IMR-90 (cell line): Measurements from ENCODE around the gene LBH. TPM values are rescaled to one million over a fixed set of nuclear protein-coding genes. Genes with fewer than 3 reads are reported as not detected.

Source experiments
- ATAC-seq: fragments of 200-7000 bp; cut with Tn5 transposase; 2 replicates; pipeline ENCODE4 v1.9.1; 2020; ENCODE audit warnings: low read depth, mild to moderate bottlenecking, moderate library complexity
- BruUV-seq: library from RNA; stranded (reverse); fragments of 400-500 nt; replicated peaks from 2 replicates; lab custom pipeline; 2021; lab: Mats Ljungman, UMichigan
- CTCF ChIA-PET: fragments of 300-600 bp; formaldehyde crosslinking; extraction: SDS; loops from one replicate; lab custom pipeline; 2021; ENCODE audit warnings: antibody characterized with exemption; lab: Yijun Ruan, JAX
- POLR2A ChIA-PET: fragments of 300-600 bp; sonication (Branson Sonifier 250); formaldehyde crosslinking; loops from one replicate; lab custom pipeline; 2022; ENCODE audit warnings: antibody characterized with exemption; ENCODE audit not compliant: unreplicated experiment; lab: Charles Lee
- DNase-seq: peaks from one replicate; pipeline ENCODE4 v3.0.0; 2013
- H2AFZ ChIP-seq: replicated peaks from 2 replicates; pipeline ENCODE3; 2013; ENCODE audit warnings: low read length, mild to moderate bottlenecking; ENCODE audit not compliant: poor library complexity
- H2AK5ac ChIP-seq: 2 replicates; pipeline ENCODE4 v1.6.1; 2013; ENCODE audit warnings: low read depth, low read length, inconsistent platforms
- H2AK9ac ChIP-seq: replicated peaks from 2 replicates; pipeline ENCODE3; 2013; ENCODE audit warnings: mild to moderate bottlenecking, low read depth, low read length, moderate library complexity; ENCODE audit not compliant: poor library complexity
- H2BK120ac ChIP-seq: 2 replicates; pipeline ENCODE4 v1.6.1; 2013; ENCODE audit warnings: low read depth, low read length, inconsistent platforms
- H2BK15ac ChIP-seq: 3 replicates; pipeline ENCODE4 v1.6.1; 2013; ENCODE audit warnings: low read depth, low read length, inconsistent platforms
- H2BK20ac ChIP-seq: 2 replicates; pipeline ENCODE4 v1.6.1; 2013; ENCODE audit warnings: low read depth, mild to moderate bottlenecking, inconsistent platforms, low read length, moderate library complexity
- H2BK5ac ChIP-seq: 2 replicates; pipeline ENCODE4 v1.6.1; 2013; ENCODE audit warnings: mild to moderate bottlenecking, low read depth, low read length, inconsistent platforms; ENCODE audit not compliant: poor library complexity, severe bottlenecking
- H3K14ac ChIP-seq: replicated peaks from 2 replicates; pipeline ENCODE4 v1.6.1; 2013; ENCODE audit warnings: low read depth, low read length, inconsistent platforms
- H3K18ac ChIP-seq: 2 replicates; pipeline ENCODE4 v1.6.1; 2013; ENCODE audit warnings: low read depth, low read length, control low read depth
- H3K23ac ChIP-seq: 2 replicates; pipeline ENCODE4 v1.6.1; 2013; ENCODE audit warnings: low read depth, low read length, inconsistent platforms
- H3K27ac ChIP-seq: 2 replicates; pipeline ENCODE4 v1.5.1; 2013; ENCODE audit warnings: mild to moderate bottlenecking, control low read depth, low read length; ENCODE audit not compliant: insufficient read depth
- H3K27me3 ChIP-seq: 2 replicates; pipeline ENCODE4 v1.6.1; 2013; ENCODE audit warnings: low read length; ENCODE audit not compliant: control insufficient read depth, insufficient read depth
- H3K36me3 ChIP-seq: 2 replicates; pipeline ENCODE4 v1.6.1; 2013; ENCODE audit warnings: low read length, mixed read lengths; ENCODE audit not compliant: control insufficient read depth, insufficient read depth
- H3K4ac ChIP-seq: 2 replicates; pipeline ENCODE4 v1.6.1; 2013; ENCODE audit warnings: low read depth, low read length, inconsistent platforms
- H3K4me1 ChIP-seq: 2 replicates; pipeline ENCODE4 v1.6.1; 2013; ENCODE audit warnings: low read length, mixed read lengths; ENCODE audit not compliant: control insufficient read depth, insufficient read depth
- H3K4me2 ChIP-seq: 2 replicates; pipeline ENCODE4 v1.6.1; 2013; ENCODE audit warnings: low read depth, mild to moderate bottlenecking, control low read depth, low read length, moderate library complexity
- H3K4me3 ChIP-seq: 2 replicates; pipeline ENCODE4 v1.5.1; 2013; ENCODE audit warnings: low read depth, mild to moderate bottlenecking, control low read depth, low read length, moderate library complexity; ENCODE audit not compliant: insufficient read depth
- H3K56ac ChIP-seq: 2 replicates; pipeline ENCODE4 v1.6.1; 2013; ENCODE audit warnings: low read length, inconsistent platforms; ENCODE audit not compliant: insufficient read depth; ENCODE audit errors: extremely low read depth
- H3K79me1 ChIP-seq, 2 experiments: 2 replicates each; pipeline ENCODE4 v1.6.1; 2013; ENCODE audit warnings: low read length in 2 of 2, inconsistent platforms in 1 of 2, low read depth in 1 of 2
- H3K9ac ChIP-seq: 2 replicates; pipeline ENCODE4 v1.6.1; 2013; ENCODE audit warnings: low read depth, low read length, control low read depth
- H3K9me1 ChIP-seq: 2 replicates; pipeline ENCODE4 v1.6.1; 2013; ENCODE audit warnings: low read length, inconsistent platforms; ENCODE audit not compliant: insufficient read depth
- H3K9me3 ChIP-seq: 2 replicates; pipeline ENCODE4 v1.6.1; 2013; ENCODE audit warnings: low read length; ENCODE audit not compliant: control insufficient read depth, insufficient read depth
- H4K20me1 ChIP-seq: 2 replicates; pipeline ENCODE4 v1.6.1; 2013; ENCODE audit warnings: low read length, inconsistent platforms; ENCODE audit not compliant: insufficient read depth
- H4K5ac ChIP-seq: 2 replicates; pipeline ENCODE4 v1.6.1; 2013; ENCODE audit warnings: mild to moderate bottlenecking, low read depth, low read length, control low read depth
- H4K8ac ChIP-seq, 2 experiments: 2 replicates each; pipeline ENCODE4 v1.6.1; 2013; ENCODE audit warnings: low read depth in 2 of 2, low read length in 2 of 2, control low read depth in 1 of 2, inconsistent platforms in 1 of 2
- H4K91ac ChIP-seq: 2 replicates; pipeline ENCODE4 v1.6.1; 2013; ENCODE audit warnings: low read depth, low read length, inconsistent platforms; ENCODE audit not compliant: insufficient read depth
- CEBPB ChIP-seq: IDR thresholded peaks from 2 replicates; pipeline ENCODE4 v1.6.1; 2012; ENCODE audit warnings: low read depth, low read length, improper control_type of control experiment
- CHD1 ChIP-seq: IDR thresholded peaks from 2 replicates; pipeline ENCODE4 v1.6.1; 2012; ENCODE audit warnings: low read depth, low read length, improper control_type of control experiment
- MAFK ChIP-seq: IDR thresholded peaks from 2 replicates; pipeline ENCODE4 v1.6.1; 2012; ENCODE audit warnings: low read depth, low read length, improper control_type of control experiment
- MXI1 ChIP-seq: IDR thresholded peaks from 2 replicates; pipeline ENCODE4 v1.6.1; 2012; ENCODE audit warnings: low read depth, mild to moderate bottlenecking, low read length, moderate library complexity, borderline replicate concordance
- NFE2L2 ChIP-seq: fragments of 150-350 bp; IDR thresholded peaks from 2 replicates; pipeline ENCODE4 v1.6.1; 2016; ENCODE audit warnings: low read depth, mild to moderate bottlenecking, low read length
- RCOR1 ChIP-seq: IDR thresholded peaks from 2 replicates; pipeline ENCODE4 v1.6.1; 2012; ENCODE audit warnings: mild to moderate bottlenecking, low read length, improper control_type of control experiment; ENCODE audit not compliant: insufficient replicate concordance
- RFX5 ChIP-seq: IDR thresholded peaks from 2 replicates; pipeline ENCODE4 v1.8.0; 2012; ENCODE audit warnings: low read depth, mild to moderate bottlenecking, low read length, moderate library complexity
- SMC3 ChIP-seq: fragments of 150-350 bp; IDR thresholded peaks from 2 replicates; pipeline ENCODE4 v1.6.1; 2016; ENCODE audit warnings: low read depth, mild to moderate bottlenecking, antibody characterized with exemption, low read length, moderate library complexity
- WGBS, 2 experiments: methylation state at CpG; one replicate each; pipeline versions ENCODE4 v1.1.5 to v1.1.7; 2013; ENCODE audit warnings: missing lambda C conversion rate in 2 of 2; ENCODE audit not compliant: insufficient read length in 1 of 2; ENCODE audit errors: extremely low coverage in 2 of 2; 5-methylcytosine and 5-hydroxymethylcytosine counted together
- dilution Hi-C: fragments of 300-500 bp; cut with HindIII; formaldehyde crosslinking; loops from one replicate; pipeline ENCODE4 v1.14.3; 2018; ENCODE audit warnings: low sequenced_read_pairs; ENCODE audit not compliant: unreplicated experiment
- in situ Hi-C: fragments of 300-500 bp; cut with MboI; formaldehyde crosslinking; loops from 3 replicates; pipeline ENCODE4 v1.14.3; 2019; ENCODE audit warnings: low sequenced_read_pairs, inconsistent platforms, mixed read lengths
- intact Hi-C: fragments of 100-400 bp; cut with micrococcal nuclease; formaldehyde crosslinking; loops from 2 replicates; pipeline ENCODE4 v1.10.0; 2022
- polyA plus RNA-seq, 3 experiments: library from polyadenylated mRNA; depleted of rRNA; stranded (reverse); fragments of >200 nt; gene quantifications; 2 replicates each; pipeline ENCODE4 v1.2.3, GENCODE V29; 2012; ENCODE audit warnings: low replicate concordance in 1 of 3
- total RNA-seq: library from RNA; depleted of rRNA; stranded (reverse); fragments of >200 nt; gene quantifications from 2 replicates; pipeline ENCODE4 v1.2.3, GENCODE V29; 2012

Gene LBH
- total and polyA plus RNA-seq, 2 of the 4 experiments (the other 2 are of a cell fraction), result 158 to 202 TPM

GRCh38 chr2:30235008-30235655, 3.8 kb downstream of the LBH start (continued):
- no peak for TF ChIP-seq NFE2L2
- 0 out of 2 replicates have a peak, but pooled peaks have one; percentile 8 for TF ChIP-seq CHD1

- WGBS, 2 experiments, result no CpG with 5 or more reads among the region's 4 CpGs
- Histone ChIP-seq H2BK20ac (no peak overlapping the region), H4K20me1 (peaks cover 96% of the 10 kb centered on the region), H3K23ac (peak overlapping the region; percentile 52), H3K4me1 (peaks cover 46% of the 10 kb centered on the region), H3K14ac (peak overlapping the region; percentile 87), H2BK120ac (0 out of 2 replicates have a peak overlapping the region, but pooled peaks have one; percentile 7), H3K79me1 (peaks cover 4 to 80% of the 10 kb centered on the region in 2 experiments; a peak in 2 of 4 replicates), H3K9ac (peak overlapping the region; percentile 100), H3K4me3 (peak overlapping the region; percentile 84; the same call in 1 of the 2 replicates), H4K91ac (0 out of 2 replicates have a peak overlapping the region, but pooled peaks have one; percentile 10), H3K56ac (peak overlapping the region; percentile 1; the same call in 1 of the 2 replicates), H3K4ac (peak overlapping the region; percentile 6; the same call in 1 of the 2 replicates), H4K5ac (0 out of 2 replicates have a peak overlapping the region, but pooled peaks have one; percentile 5), H3K36me3 (peaks cover 80% of the 10 kb centered on the region), H4K8ac (peak overlapping the region in 1 of 2 experiments; percentile 24; a peak in 1 of 4 replicates), H3K27me3 (no peaks in the 10 kb centered on the region), H3K4me2 (peak overlapping the region; percentile 78), H3K18ac (peak overlapping the region; percentile 32; the same call in 1 of the 2 replicates), H2BK5ac (peak overlapping the region; percentile 79), H2AK5ac (no peak overlapping the region), H2AFZ (no peak overlapping the region), H3K27ac (peak overlapping the region; percentile 83; the same call in 1 of the 2 replicates), H3K9me1 (peaks cover 50% of the 10 kb centered on the region), H3K9me3 (no peaks in the 10 kb centered on the region), H2BK15ac (no peak overlapping the region), H2AK9ac (no peak overlapping the region)
- TF ChIP-seq MAFK, result no peak
- TF ChIP-seq NFE2L2, result no peak
- no peak for TF ChIP-seq RFX5
- no peak for TF ChIP-seq SMC3
- no peak for TF ChIP-seq CEBPB
- no peak for TF ChIP-seq RCOR1
- TF ChIP-seq MXI1, result no peak
- dilution Hi-C loops, result no loop called here
- BruUV-seq, result no TSS peak
- POLR2A ChIA-PET, result interaction anchor here (0.6 to 1.1 kb wide), 7 partner anchors 9 to 1087 kb away, joined by 3 to 7 read pairs (median 4); no protein-coding TSS in a partner anchor
- in situ Hi-C loops, result no loop called here
- CTCF ChIA-PET, result interaction anchor here (0.7 kb wide), 1 partner anchor 27 kb away, joined by 4 read pairs; no protein-coding TSS in a partner anchor
- ATAC-seq (no peak), DNase-seq (no peak)
- intact Hi-C loops, result loop anchor here (10.0 kb wide), 1 partner anchor 469 kb away; no protein-coding TSS in a partner anchor
These were observed 4.7 kb downstream of the LBH start for GRCh38 chr2:30235859-30236535.
